HUDEP-2 (cell line): ENCODE results near the gene LACTBL1.

Source experiments
- DNase-seq, 76 experiments: peaks; one replicate each; lab custom pipeline; 2025; ENCODE audit not compliant: unreplicated experiment in 76 of 76; lab: John Stamatoyannopoulos, UW

Gene LACTBL1

DNA sequence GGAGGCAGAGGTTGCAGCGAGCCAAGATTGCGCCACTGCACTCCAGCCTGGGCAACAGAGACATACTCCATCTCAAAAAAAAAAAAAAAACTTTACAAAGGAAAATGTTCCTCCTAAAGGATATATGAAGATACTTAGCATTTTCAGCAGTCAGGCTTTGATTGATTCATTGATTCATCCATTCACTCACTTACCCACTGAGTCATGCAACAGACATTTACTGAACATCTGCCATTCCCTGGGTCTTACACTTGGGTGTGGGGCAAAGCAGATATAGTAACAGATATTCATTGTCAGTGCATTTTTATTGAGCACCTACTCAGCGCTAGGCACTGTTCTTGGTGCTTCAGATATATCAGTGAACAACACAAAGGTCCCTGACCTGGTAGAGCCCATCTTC, 5.6 kb upstream of the LACTBL1 start:
- no peak for DNase-seq

DNA sequence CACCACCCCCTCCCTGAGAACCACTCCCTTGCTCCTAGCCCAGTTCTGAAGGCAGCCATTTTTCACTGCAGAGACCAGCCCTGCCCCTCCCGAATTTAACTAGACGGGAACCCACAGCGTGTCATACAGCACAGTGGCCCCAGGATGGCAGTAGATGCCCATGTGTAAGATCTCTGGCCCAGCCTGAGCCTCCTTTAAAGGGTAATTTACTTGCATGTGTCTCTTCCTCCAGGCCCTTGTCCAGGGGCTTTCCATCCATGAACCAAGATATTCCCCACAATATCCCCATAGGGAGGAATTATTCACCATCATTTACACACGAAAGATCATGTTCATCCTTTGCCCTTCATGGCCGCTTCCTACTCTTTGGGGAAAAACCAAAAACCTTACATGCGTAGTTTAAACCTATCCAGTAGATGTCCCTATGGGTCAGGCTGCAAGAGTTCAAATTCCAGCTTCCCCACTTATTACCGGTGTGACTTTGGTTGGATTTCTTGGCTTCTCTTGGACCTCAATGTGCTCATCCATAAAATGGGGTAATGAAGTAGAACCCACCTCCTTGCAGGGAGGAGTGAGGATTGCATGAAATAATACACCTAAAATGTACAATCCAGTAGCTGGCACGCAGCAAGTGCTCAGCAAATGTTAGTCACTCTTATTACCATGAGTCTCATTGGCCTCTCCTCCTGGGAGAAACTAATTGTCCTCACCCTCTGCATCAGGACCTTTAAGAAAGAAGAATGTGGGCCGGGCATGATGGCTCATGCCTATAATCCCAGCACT, 4.0 kb upstream of the LACTBL1 start:
- DNase-seq, result peak in 68 of 76 experiments; percentile 14 to 82 (median 61)

GRCh38 chr1:22976127-22976460, 3.4 kb upstream of the LACTBL1 start:
- no peak for DNase-seq

DNA sequence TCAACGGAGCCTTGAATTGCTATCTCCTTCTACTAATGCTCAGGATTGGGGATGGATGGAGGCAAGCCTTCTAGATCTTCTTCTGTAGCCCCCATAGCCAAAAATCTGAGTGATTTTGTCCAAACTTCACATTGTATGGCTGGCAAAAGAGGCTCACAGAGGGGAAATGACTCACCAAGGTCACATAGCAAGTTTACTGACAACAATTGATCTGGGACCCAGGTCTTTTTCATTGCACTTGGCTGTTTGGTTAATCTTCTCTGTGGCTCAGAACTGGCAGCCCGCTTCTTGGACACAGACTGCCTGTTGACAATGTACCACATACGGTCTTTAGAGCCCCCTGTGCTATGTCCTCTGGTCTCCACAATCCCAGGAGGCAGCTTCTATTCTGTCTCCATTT, 3.0 kb upstream of the LACTBL1 start:
- no peak for DNase-seq

DNA sequence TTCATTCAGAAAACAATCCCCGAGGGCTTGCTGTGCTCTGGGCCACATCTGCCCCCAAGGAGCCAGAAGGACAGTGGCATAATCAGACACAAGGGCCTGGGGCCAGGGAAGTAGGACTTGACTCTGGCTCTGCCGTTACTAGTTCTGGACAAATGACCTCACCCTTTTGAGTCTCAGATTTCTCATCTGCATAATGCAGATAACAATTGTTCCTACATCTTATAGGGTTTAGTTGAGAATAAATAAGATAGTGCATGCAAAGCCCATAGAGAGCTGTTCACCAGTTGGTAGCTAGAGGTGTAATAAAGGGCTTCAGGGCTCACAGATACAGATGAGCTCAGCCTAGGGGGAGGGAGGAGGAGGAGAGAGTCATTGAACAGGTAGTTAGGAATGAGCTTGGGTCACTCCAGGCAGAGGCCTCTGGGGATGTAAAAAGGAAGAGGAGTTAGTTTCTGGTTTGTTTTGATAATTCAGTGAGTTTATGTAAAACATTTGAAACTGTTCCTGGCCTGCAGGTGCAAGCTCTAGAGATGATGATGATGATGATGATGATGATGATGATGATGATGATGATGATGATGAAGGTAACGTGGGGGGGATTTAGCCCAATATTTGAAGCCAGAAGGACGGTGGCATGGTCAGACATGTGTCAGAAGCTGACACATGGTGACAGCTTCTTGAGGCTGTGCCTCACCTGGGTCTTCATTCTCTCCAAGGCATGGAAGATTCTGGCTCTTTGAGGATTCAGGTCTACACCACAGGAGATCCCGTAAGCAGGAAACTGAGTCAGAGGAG, 858 bp downstream of the LACTBL1 start:
- DNase-seq, result peak in 1 of 76 experiments; percentile 7

- DNase-seq, result no peak
These were observed 1.5 kb downstream of the LACTBL1 start for GRCh38 chr1:22971161-22971560.

- no peak for DNase-seq
These were observed 2.6 kb downstream of the LACTBL1 start for GRCh38 chr1:22970096-22970495.

DNA sequence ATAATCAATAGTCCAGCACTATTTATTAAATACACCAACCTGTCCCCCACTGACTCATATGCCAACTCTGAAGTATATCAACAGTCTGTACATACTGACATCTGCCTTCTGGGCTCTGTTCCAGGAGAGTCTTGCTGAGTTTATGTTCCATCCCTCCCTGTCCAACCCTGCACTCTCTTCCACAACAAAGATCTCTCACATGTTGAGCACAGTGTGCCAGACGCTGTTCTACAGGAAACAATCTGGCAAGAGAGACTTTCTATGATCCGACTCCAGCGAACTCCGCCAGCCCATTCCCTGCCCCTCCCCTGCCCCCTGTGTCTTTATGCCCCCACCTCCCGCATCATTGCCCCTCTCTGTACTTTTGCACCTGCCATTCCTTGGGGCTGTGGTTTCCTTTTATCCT, 3.4 kb downstream of the LACTBL1 start:
- DNase-seq, result peak in 20 of 76 experiments; percentile 4 to 66 (median 22)

DNA sequence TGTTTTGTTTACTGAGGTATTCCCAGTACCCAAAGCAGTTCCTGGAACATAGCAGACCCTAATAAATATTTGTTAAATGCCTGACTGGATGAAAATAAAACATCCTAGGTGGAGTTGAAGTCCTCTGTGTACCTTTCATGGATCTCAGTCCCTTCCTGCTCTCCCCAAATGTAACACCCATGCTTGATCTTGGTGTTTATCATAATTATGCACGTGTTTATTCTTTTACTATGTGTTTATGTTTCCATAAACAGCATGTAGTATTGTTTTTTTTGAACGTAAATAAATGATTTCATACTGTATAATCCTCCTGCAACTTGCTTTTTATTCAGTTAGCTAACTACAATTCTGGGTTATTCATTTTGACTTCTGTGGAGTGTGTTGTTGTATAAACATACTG, 4.8 kb downstream of the LACTBL1 start:
- DNase-seq, result no peak

DNA sequence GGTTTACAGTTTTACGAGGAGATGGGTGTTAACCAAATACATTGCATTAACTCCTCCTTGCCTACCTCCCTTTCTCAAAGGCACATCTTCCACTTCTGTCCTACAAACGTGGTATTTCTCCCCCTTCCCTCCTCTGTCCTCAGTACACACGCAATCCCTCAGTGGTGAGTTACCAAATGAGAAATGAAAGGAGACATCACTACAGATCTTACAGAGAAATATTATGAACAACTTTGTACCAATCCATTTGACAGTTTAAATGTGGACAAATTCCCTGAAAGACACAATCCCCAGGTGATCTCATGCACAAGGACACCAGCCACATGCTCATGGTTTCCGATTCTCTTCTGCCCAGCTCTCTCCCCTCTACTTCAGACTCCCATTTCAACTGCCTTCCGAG, 6.4 kb downstream of the LACTBL1 start:
- DNase-seq, result no peak

GRCh38 chr1:22963044-22963677, 9.5 kb downstream of the LACTBL1 start:
- no peak for DNase-seq

DNA sequence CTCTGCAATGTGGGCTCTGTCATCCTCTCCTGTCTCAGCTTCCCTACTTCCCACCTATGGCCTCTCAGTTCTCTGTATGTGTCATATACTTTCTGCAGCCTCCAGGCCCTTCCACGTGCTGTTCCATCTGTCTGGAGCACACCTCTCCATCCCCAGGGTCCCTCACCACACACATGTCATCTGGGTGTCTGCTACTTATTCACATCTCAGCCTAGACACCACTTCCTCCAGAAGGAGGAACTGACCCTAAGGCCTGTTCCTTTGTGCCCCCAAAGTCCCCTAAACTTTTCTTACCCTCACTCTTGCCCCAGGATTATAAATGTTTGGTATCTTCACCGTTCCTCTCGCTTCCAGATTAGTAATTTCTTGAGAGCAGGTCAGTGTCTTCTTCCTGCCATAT, 10.1 kb downstream of the LACTBL1 start:
- no peak for DNase-seq

- DNase-seq, result no peak
These were observed 12.9 kb downstream of the LACTBL1 start for GRCh38 chr1:22959545-22960360.

DNA sequence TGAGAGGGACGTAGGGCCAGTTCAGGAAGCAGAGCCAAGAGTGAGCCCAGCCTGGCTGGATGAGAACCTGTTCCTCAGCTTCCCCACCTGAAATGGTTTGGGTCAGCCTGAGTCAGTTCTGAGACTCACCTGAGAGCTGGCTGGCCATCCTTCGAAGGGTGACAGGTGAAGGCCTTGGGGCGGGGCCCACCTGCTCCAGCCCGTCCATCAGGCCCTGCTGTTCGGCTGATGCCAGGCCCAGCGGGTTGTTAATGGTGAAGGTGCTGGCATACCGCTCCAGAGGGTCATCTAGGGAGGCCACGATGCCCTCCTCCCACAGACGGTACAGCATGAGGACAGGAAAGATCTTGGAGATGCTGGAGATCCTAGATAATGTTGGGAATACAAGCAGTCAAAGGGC, 14.1 kb downstream of the LACTBL1 start:
- DNase-seq, result no peak

DNA sequence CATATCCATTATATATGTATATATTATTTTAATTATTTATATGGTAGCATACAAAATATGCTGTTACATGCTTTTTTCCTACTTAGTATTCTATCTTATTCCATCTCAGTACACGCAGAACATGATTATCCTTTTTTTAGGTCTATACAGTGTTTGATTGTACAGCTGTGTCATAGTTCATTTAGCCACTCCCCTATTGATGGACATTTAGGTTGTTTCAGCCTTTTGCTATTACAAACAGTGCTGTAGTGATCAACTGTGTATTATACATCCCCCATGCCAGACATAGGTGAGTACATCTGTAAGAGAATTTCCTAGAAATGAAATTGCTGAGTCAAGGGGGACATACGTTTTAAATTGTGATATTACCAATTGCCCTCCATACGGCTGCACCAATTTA, 15.6 kb downstream of the LACTBL1 start:
- DNase-seq, result no peak

GRCh38 chr1:22955146-22955545, 17.5 kb downstream of the LACTBL1 start:
- DNase-seq, result no peak

- no peak for DNase-seq
These were observed 18.9 kb downstream of the LACTBL1 start for GRCh38 chr1:22953740-22954141.

GRCh38 chr1:22953057-22953739, 19.5 kb downstream of the LACTBL1 start:
- no peak for DNase-seq

GRCh38 chr1:22952694-22953056, 20.0 kb downstream of the LACTBL1 start:
- no peak for DNase-seq

DNA sequence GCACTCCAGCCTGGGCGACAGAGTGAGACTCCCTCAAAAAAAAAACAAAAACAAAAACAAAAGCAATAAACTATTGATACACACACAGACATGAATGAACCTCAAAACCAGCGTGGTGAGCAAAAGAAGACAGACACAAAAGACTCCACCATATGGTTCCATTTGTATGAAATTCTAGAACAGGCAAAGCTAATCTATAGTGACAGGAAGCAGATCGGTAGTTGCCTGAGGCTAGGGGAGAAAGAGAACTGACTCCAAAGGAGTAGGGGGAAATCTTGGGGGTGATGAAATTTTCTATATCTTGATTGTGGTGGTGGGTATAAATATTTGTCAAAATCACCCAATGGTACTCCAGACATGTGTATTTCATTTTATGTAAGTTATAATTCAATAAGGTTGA, 20.9 kb downstream of the LACTBL1 start:
- DNase-seq, result no peak
